Measurements from ENCODE around the gene AGFG1.
"Not testable (repeated sequence)": the region's sequence is repeated elsewhere in the genome, so short reads cannot be mapped to it uniquely, and the experiment has no call there.

Gene AGFG1

GRCh38 chr2:227497158-227497557, 25.2 kb downstream of the AGFG1 start:
- DNase-seq (ENCODE audit: low read depth in 2 of 2), result no peak

GRCh38 chr2:227499627-227500300, 27.8 kb downstream of the AGFG1 start:
- no peak for DNase-seq (ENCODE audit: low read depth in 2 of 2)

- no peak for DNase-seq (ENCODE audit: low read depth in 2 of 2)
Measured at GRCh38 chr2:227500301-227500630, 28.3 kb downstream of the AGFG1 start.

GRCh38 chr2:227503433-227504406, 31.8 kb downstream of the AGFG1 start:
- no peak for DNase-seq (ENCODE audit: low read depth in 2 of 2)

- DNase-seq (ENCODE audit: low read depth in 2 of 2), result no peak
Measured at GRCh38 chr2:227504700-227505099, 32.7 kb downstream of the AGFG1 start.

GRCh38 chr2:227506456-227506855, 34.5 kb downstream of the AGFG1 start:
- no peak for DNase-seq (ENCODE audit: low read depth in 2 of 2)

GRCh38 chr2:227507963-227508362, 36.0 kb downstream of the AGFG1 start:
- DNase-seq (ENCODE audit: low read depth in 2 of 2), result no peak

GRCh38 chr2:227509076-227509475, 37.1 kb downstream of the AGFG1 start:
- DNase-seq (ENCODE audit: low read depth in 2 of 2), result no peak

GRCh38 chr2:227509824-227510619, 38.1 kb downstream of the AGFG1 start:
- no peak for DNase-seq (ENCODE audit: low read depth in 2 of 2)

- DNase-seq (ENCODE audit: low read depth in 2 of 2), result no peak
Measured at GRCh38 chr2:227510620-227510958, 38.6 kb downstream of the AGFG1 start.

GRCh38 chr2:227511239-227511930, 39.4 kb downstream of the AGFG1 start:
- DNase-seq (ENCODE audit: low read depth in 2 of 2), result no peak

GRCh38 chr2:227511955-227512354, 40.0 kb downstream of the AGFG1 start:
- no peak for DNase-seq (ENCODE audit: low read depth in 2 of 2)

GRCh38 chr2:227513113-227513512, 41.2 kb downstream of the AGFG1 start:
- no peak for DNase-seq (ENCODE audit: low read depth in 2 of 2)

GRCh38 chr2:227515742-227516141, 43.8 kb downstream of the AGFG1 start:
- no peak for DNase-seq (ENCODE audit: low read depth in 2 of 2)

GRCh38 chr2:227517724-227518123, 45.8 kb downstream of the AGFG1 start:
- DNase-seq (ENCODE audit: low read depth in 2 of 2), result no peak

- DNase-seq (ENCODE audit: low read depth in 2 of 2), result peak; percentile 17 to 31
Measured at GRCh38 chr2:227518278-227518865, 46.4 kb downstream of the AGFG1 start.

- DNase-seq (ENCODE audit: low read depth in 2 of 2), result not testable (repeated sequence)
Measured at GRCh38 chr2:227521178-227521577, 49.2 kb downstream of the AGFG1 start.

GRCh38 chr2:227524665-227525064, 52.7 kb downstream of the AGFG1 start:
- DNase-seq (ENCODE audit: low read depth in 2 of 2), result no peak

GRCh38 chr2:227527351-227527750, 55.4 kb downstream of the AGFG1 start:
- DNase-seq (ENCODE audit: low read depth in 2 of 2), result no peak

- DNase-seq (ENCODE audit: low read depth in 2 of 2), result no peak
Measured at GRCh38 chr2:227528803-227529202, 56.8 kb downstream of the AGFG1 start.

GRCh38 chr2:227529871-227530270, 57.9 kb downstream of the AGFG1 start:
- DNase-seq (ENCODE audit: low read depth in 2 of 2), result no peak
